Transverse colon (tissue), 4 donors: ENCODE measurements around the gene THBD.

Experiments
- CTCF ChIP-seq, 5 experiments: fragments of 200-600 bp in 3 of 5; fragments of 450-650 bp in 2 of 5; sonication (generic) in 3 of 5; IDR thresholded peaks; 1 replicate in 2 of 5; 2 replicates in 3 of 5; pipeline ENCODE4 v1.5.1; 2016 to 2017; ENCODE audit warnings: antibody characterized with exemption in 5 of 5, inconsistent platforms in 3 of 5, mild to moderate bottlenecking in 2 of 5, moderate library complexity in 1 of 5
- POLR2AphosphoS5 ChIP-seq, 3 donors: sonication (generic); formaldehyde crosslinking; IDR thresholded peaks; one replicate each; pipeline ENCODE4 v1.6.1; 2016; ENCODE audit warnings: antibody characterized with exemption in 3 of 3

DNA sequence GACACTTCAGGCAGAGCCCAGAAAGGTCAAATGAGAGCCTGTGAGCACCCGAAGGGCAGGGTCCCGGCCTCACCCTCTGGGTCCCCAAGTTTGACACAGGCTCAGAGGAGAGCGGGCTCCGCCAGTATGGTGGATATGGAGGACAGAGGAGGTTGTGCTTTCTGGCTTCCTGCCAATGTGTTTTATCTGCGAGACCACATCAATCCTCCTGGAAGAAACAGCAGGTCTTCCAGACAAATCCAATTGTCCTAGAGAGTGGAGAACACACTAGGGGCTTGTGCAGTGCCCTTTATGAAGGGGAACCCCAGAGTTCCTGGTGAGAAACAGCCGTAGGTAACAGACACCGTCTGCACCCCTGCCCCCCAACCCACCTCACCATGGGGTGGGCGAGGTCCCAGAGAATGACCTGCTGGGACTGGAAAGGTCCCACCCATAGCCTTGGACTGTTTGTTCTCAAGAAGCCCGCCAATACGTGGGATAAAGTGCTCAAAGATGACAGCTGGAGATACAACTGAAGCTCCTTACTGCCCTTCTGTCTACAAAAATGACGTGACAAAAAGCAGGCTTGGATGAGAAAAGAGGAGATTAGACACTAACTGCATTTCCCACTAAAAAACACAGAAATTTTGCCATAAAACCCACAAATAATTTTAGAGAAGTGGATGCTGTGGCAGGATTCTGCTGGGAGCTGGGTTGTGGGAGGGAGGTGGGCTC lies 38.3 kb downstream of the THBD start:
- TF ChIP-seq CTCF (IDR thresholded peaks at IDR 0.05) (no peak), POLR2AphosphoS5 (IDR thresholded peaks at IDR 0.05) (no peak)
